Cardiac muscle cell (in vitro differentiated cells and primary cell): Measurements from ENCODE around the gene ENTPD3. TPM values are rescaled to one million over a fixed set of nuclear protein-coding genes. Genes with fewer than 3 reads are reported as not detected.

Experiments used
- DNase-seq, 2 donors: peaks; one replicate each; pipeline versions ENCODE4 v3.0.0 to v3.0.0-alpha.2; 2010 to 2017; ENCODE audit warnings: low read depth in 1 of 2, low spot score in 1 of 2
- H3K27ac ChIP-seq: fragments of 200-600 bp; sonication (generic); 2 replicates; pipeline ENCODE4 v1.5.1; 2016
- H3K27me3 ChIP-seq: fragments of 200-600 bp; sonication (generic); 2 replicates; pipeline ENCODE4 v1.6.0; 2016; ENCODE audit warnings: control low read depth
- H3K36me3 ChIP-seq: fragments of 200-600 bp; sonication (generic); 2 replicates; pipeline ENCODE4 v1.5.1; 2016; ENCODE audit warnings: control low read depth
- H3K4me1 ChIP-seq: fragments of 200-600 bp; sonication (generic); 2 replicates; pipeline ENCODE4 v1.8.1; 2017; ENCODE audit warnings: low read depth, mild to moderate bottlenecking, mixed run types
- H3K4me3 ChIP-seq: fragments of 200-600 bp; sonication (generic); 2 replicates; pipeline ENCODE4 v1.5.1; 2016; ENCODE audit warnings: mild to moderate bottlenecking
- H3K9me3 ChIP-seq: fragments of 200-600 bp; sonication (generic); 2 replicates; pipeline ENCODE4 v1.5.1; 2017; ENCODE audit warnings: low read depth, mild to moderate bottlenecking, control low read depth
- CTCF ChIP-seq: IDR thresholded peaks from 2 replicates; pipeline ENCODE4 v1.5.1; 2012; ENCODE audit warnings: low read depth, mild to moderate bottlenecking, low read length
- polyA plus RNA-seq: library from polyadenylated mRNA; unstranded; fragments of >200 nt; fragmentation: Nextera tagmentation; extraction: Ambion mirVana; gene quantifications from 2 replicates; pipeline ENCODE4 v1.2.1, GENCODE V29; 2016
- total RNA-seq: library from RNA; depleted of rRNA; stranded (reverse); fragments of >200 nt; gene quantifications from 2 replicates; pipeline ENCODE4 v1.2.3, GENCODE V29; 2016

ENTPD3 gene, protein sequence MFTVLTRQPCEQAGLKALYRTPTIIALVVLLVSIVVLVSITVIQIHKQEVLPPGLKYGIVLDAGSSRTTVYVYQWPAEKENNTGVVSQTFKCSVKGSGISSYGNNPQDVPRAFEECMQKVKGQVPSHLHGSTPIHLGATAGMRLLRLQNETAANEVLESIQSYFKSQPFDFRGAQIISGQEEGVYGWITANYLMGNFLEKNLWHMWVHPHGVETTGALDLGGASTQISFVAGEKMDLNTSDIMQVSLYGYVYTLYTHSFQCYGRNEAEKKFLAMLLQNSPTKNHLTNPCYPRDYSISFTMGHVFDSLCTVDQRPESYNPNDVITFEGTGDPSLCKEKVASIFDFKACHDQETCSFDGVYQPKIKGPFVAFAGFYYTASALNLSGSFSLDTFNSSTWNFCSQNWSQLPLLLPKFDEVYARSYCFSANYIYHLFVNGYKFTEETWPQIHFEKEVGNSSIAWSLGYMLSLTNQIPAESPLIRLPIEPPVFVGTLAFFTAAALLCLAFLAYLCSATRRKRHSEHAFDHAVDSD
- 0.42 and 0.66 TPM in 2 replicates for total RNA-seq
- polyA plus RNA-seq, result 0.16 and 1.1 TPM in 2 replicates

DNA sequence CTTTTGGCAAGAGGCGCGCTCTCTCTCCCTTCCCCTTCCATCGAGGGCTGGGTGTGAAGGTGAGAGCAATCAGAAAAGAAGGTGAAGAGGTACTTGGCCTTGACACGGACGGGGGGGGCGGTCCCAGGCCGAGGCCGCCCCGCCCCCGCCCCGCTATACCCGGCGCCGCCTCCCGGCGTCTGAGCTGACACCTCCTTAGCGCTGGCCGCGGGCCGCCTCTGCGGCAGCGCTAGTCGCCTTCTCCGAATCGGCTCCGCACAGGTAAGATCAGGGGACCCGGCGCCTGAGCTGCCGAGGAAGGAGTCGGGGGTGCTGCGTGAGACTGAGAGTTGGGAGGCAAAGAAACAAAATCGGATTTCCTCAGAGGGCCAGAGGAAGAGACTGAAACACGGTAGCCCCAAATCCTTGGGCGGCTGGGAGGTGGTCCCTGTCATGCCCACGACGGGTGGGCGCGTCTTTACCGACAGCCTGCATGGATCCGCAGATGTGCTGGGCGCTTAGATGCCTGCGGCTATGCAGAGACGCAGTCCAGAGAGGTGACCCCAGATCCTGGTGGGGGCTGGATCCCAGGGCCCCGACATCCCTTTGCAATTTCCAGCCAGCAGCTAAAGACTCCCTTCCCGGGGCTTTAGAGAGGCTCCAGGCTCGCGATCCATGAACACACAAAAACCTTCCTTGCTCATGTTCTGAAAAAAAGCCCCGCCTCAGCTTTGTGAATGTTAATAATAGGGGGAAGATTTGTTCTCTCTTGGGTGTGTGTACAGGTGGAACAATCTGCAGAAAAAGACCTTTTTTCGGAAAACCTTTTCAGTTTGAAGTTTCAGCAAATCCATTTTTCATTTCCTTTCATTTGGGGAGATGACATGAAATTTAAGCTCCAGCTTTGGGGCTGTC, at the start of gene ENTPD3:
TSS of gene ENTPD3 (plus strand) at position 184 of the 894 bp plus-strand sequence. CDS start 874 bp downstream, outside the sequence.
- DNase-seq, result peak; percentile 21 to 51
- peak within 1 kb of the TSS; percentile 38 for H3K4me3 ChIP-seq

DNA sequence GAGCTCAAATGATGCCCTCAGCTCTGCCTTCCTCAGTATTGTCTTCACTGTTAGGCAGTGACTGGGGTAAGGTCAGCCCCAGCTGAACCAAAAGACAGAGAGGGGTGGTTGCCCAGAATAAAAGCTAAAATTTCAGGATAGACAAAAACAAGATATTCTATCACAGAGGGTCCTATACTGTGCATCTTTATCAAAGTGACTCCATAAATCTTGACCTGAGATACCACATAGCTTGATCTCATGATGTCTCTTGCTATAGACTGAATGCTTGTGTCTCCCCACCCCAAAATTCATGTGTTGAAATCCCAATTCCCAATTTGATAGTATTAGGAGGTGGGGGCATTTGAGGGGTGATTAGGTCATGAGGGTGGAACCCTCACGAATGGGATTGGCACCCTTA, 47.1 kb upstream of the ENTPD3 start:
- DNase-seq, result no peak
- Histone ChIP-seq H3K4me1 (peaks cover 17% of the 10 kb centered on the region), H3K9me3 (no peaks in the 10 kb centered on the region), H3K4me3 (no peak overlapping the region), H3K27me3 (no peaks in the 10 kb centered on the region), H3K36me3 (no peaks in the 10 kb centered on the region), H3K27ac (no peak overlapping the region)
- no peak for TF ChIP-seq CTCF

More for the DNA sequence above, at the start of gene ENTPD3:
- Histone ChIP-seq H3K9me3 (no peaks in the 10 kb centered on the region), H3K36me3 (no peaks in the 10 kb centered on the region), H3K27ac (no peak within 1 kb of the TSS), H3K27me3 (peaks cover 48% of the 10 kb centered on the region), H3K4me1 (no peaks in the 10 kb centered on the region)
- no peak for TF ChIP-seq CTCF

DNA sequence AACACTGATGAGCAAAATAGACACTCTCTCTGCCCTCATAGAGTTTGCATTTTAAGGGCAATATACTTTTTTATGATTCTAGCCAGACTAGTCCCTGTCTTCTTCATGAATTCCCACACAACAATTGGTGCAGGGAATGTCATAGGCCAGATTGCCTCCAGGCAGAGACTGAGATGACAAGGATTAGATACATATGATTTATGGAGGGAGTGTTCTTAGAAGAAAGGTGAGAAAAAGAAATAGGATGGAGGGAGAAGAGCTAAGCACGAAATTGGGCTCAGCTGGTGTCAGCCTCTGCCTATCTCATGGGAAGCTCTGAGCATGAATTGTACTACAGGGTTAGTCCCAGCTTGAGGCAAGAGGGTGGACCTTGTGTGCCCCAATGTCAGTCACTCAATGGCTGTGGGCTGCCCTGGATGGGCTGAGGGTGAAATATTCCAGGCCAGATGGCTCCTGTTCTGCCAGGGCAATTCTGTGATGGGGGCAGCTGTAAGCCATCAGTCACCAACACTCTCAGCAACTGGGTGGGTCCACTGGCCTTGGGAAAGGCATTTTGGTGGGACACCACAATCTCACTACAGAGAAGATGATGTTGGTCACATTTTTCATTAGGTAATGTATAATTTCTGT, 46.3 kb upstream of the ENTPD3 start:
- peaks cover 17% of the 10 kb centered on the region for H3K4me1 ChIP-seq
- H3K36me3 ChIP-seq, result no peaks in the 10 kb centered on the region
- DNase-seq, result no peak
- no peak overlapping the region for H3K27ac ChIP-seq
- H3K4me3 ChIP-seq, result no peak overlapping the region
- no peaks in the 10 kb centered on the region for H3K27me3 ChIP-seq
- no peaks in the 10 kb centered on the region for H3K9me3 ChIP-seq
- no peak for TF ChIP-seq CTCF

DNA sequence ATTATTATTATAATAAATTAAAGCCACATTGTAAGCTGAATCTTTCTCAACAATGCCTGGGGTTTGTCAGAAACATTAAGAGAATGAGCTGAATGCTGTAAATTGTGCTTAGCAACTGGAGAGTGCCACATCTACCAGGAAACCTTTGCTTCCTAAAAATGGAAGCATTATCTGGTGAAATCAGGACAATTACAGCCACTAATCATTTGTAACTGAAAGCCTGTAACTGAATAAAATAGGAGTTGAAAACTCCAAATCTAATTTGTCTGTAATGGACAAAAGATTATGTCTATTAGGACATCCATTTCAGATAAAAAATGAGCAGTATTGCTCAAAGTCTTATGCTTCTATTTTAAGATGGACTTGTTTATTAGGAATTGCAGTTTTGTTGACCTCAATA, 45.3 kb upstream of the ENTPD3 start:
- Histone ChIP-seq H3K36me3 (no peaks in the 10 kb centered on the region), H3K4me1 (peaks cover 8% of the 10 kb centered on the region), H3K27me3 (no peaks in the 10 kb centered on the region), H3K27ac (no peak overlapping the region), H3K4me3 (no peak overlapping the region), H3K9me3 (no peaks in the 10 kb centered on the region)
- TF ChIP-seq CTCF, result no peak
- no peak for DNase-seq

GRCh38 chr3:40350529-40350928, 36.5 kb upstream of the ENTPD3 start:
- no peak for TF ChIP-seq CTCF
- Histone ChIP-seq H3K27me3 (no peaks in the 10 kb centered on the region), H3K27ac (no peak overlapping the region), H3K36me3 (no peaks in the 10 kb centered on the region), H3K4me3 (no peak overlapping the region), H3K9me3 (peaks cover 7% of the 10 kb centered on the region), H3K4me1 (no peaks in the 10 kb centered on the region)
- DNase-seq, result no peak
